Fibroblast of mammary gland (primary cell): ENCODE measurements around the gene USP27X.

ENCODE experiments used
- DNase-seq: peaks from one replicate; pipeline ENCODE4 v3.0.0-alpha.2; 2010; ENCODE audit warnings: low read depth
- H3K4me3 ChIP-seq: 2 replicates; pipeline ENCODE4 v1.5.1; 2011; ENCODE audit warnings: low read depth, mild to moderate bottlenecking, low read length, moderate library complexity; ENCODE audit not compliant: control insufficient read depth
- CTCF ChIP-seq: conservative IDR thresholded peaks from 2 replicates; pipeline ENCODE4 v1.5.1; 2011; ENCODE audit warnings: low read depth, low read length, inconsistent platforms; ENCODE audit not compliant: control insufficient read depth, insufficient read depth

Gene USP27X

GRCh38 chrX:49846522-49846921 is 32.8 kb upstream of the USP27X start:
- no peak overlapping the region for H3K4me3 ChIP-seq
- DNase-seq, result no peak
- TF ChIP-seq CTCF, result no peak

GRCh38 chrX:49848275-49848674 is 31.0 kb upstream of the USP27X start:
- no peak for DNase-seq
- no peak for TF ChIP-seq CTCF
- no peak overlapping the region for H3K4me3 ChIP-seq

- DNase-seq, result no peak
These were observed 29.3 kb upstream of the USP27X start for GRCh38 chrX:49850028-49850427.

GRCh38 chrX:49853661-49854060 is 25.6 kb upstream of the USP27X start:
- no peak overlapping the region for H3K4me3 ChIP-seq
- no peak for DNase-seq
- TF ChIP-seq CTCF, result no peak

More at GRCh38 chrX:49850028-49850427, 29.3 kb upstream of the USP27X start:
- TF ChIP-seq CTCF, result no peak
- H3K4me3 ChIP-seq, result no peak overlapping the region

GRCh38 chrX:49856819-49857218 is 22.5 kb upstream of the USP27X start:
- no peak overlapping the region for H3K4me3 ChIP-seq
- TF ChIP-seq CTCF, result no peak
- DNase-seq, result no peak

- H3K4me3 ChIP-seq, result no peak overlapping the region
- no peak for DNase-seq
- no peak for TF ChIP-seq CTCF
These were observed 20.9 kb upstream of the USP27X start for GRCh38 chrX:49858341-49858740.

GRCh38 chrX:49859491-49859890 is 19.8 kb upstream of the USP27X start:
- DNase-seq, result no peak
- no peak for TF ChIP-seq CTCF
- no peak overlapping the region for H3K4me3 ChIP-seq
